Liver (tissue), 9 donors: ENCODE results near the gene UGCG. TPM values are rescaled to one million over a fixed set of nuclear protein-coding genes. Genes with fewer than 3 reads are reported as not detected.

Experiments used
- DNase-seq: peaks from one replicate; pipeline ENCODE4 v3.0.0-alpha.2; 2017; ENCODE audit warnings: low spot score
- H3K27ac ChIP-seq, 2 donors: one replicate each; pipeline ENCODE4 v1.7.0; 2013; ENCODE audit warnings: inconsistent platforms in 2 of 2, low read length in 2 of 2, control low read depth in 1 of 2, low read depth in 1 of 2, mild to moderate bottlenecking in 1 of 2
- H3K27me3 ChIP-seq, 4 donors: one replicate each; pipeline versions ENCODE4 v1.6.1 to v1.7.0; 2013; ENCODE audit warnings: low read length in 3 of 4, inconsistent platforms in 1 of 4, mild to moderate bottlenecking in 1 of 4, moderate library complexity in 1 of 4; ENCODE audit not compliant: control insufficient read depth in 4 of 4, insufficient read depth in 4 of 4
- H3K36me3 ChIP-seq, 4 donors: one replicate each; pipeline versions ENCODE4 v1.6.1 to v1.7.0; 2013; ENCODE audit warnings: low read length in 3 of 4, mild to moderate bottlenecking in 3 of 4, low read depth in 1 of 4, moderate library complexity in 1 of 4; ENCODE audit not compliant: control insufficient read depth in 4 of 4, insufficient read depth in 3 of 4
- H3K4me1 ChIP-seq, 4 donors: one replicate each; pipeline versions ENCODE4 v1.6.1 to v1.7.0; 2013; ENCODE audit warnings: low read length in 3 of 4, mild to moderate bottlenecking in 3 of 4, moderate library complexity in 1 of 4; ENCODE audit not compliant: control insufficient read depth in 4 of 4, insufficient read depth in 4 of 4
- H3K4me3 ChIP-seq, 3 donors: one replicate each; pipeline versions ENCODE4 v1.6.1 to v1.7.0; 2013; ENCODE audit warnings: low read length in 3 of 3, control low read depth in 1 of 3, low read depth in 1 of 3, mild to moderate bottlenecking in 1 of 3
- H3K9ac ChIP-seq, 2 donors: one replicate each; pipeline ENCODE4 v1.7.0; 2013; ENCODE audit warnings: low read length in 2 of 2, mild to moderate bottlenecking in 2 of 2, moderate library complexity in 2 of 2, control low read depth in 1 of 2, low read depth in 1 of 2
- H3K9me3 ChIP-seq, 4 donors: one replicate each; pipeline versions ENCODE4 v1.6.1 to v1.7.0; 2013; ENCODE audit warnings: low read length in 3 of 4; ENCODE audit not compliant: control insufficient read depth in 4 of 4
- ATF3 ChIP-seq: IDR thresholded peaks from 2 replicates; pipeline ENCODE4 v1.6.1; 2016; ENCODE audit warnings: antibody characterized with exemption
- CTCF ChIP-seq: fragments of 150-350 bp; IDR thresholded peaks from 2 replicates; pipeline ENCODE4 v1.5.1; 2017; ENCODE audit warnings: improper control_type of control experiment, low read depth, low read length; ENCODE audit not compliant: missing input control
- EGR1 ChIP-seq, 2 donors: IDR thresholded peaks; 2 replicates each; pipeline ENCODE4 v1.6.1; 2016 to 2018; ENCODE audit warnings: antibody characterized with exemption in 2 of 2, low read depth in 2 of 2
- FOXA1 ChIP-seq: IDR thresholded peaks from 2 replicates; pipeline ENCODE4 v1.6.1; 2016; ENCODE audit warnings: antibody characterized with exemption
- FOXA2 ChIP-seq: IDR thresholded peaks from 2 replicates; pipeline ENCODE4 v1.6.1; 2016; ENCODE audit warnings: antibody characterized with exemption
- GABPA ChIP-seq, 2 donors: IDR thresholded peaks in 1 of 2; conservative IDR thresholded peaks in 1 of 2; 2 replicates each; pipeline ENCODE4 v1.6.1; 2016; ENCODE audit warnings: antibody characterized with exemption in 2 of 2, mild to moderate bottlenecking in 1 of 2, moderate library complexity in 1 of 2
- HNF4A ChIP-seq, 2 donors: conservative IDR thresholded peaks; 2 replicates each; pipeline ENCODE4 v1.6.1; 2016; ENCODE audit warnings: antibody characterized with exemption in 2 of 2, mild to moderate bottlenecking in 2 of 2
- HNF4G ChIP-seq: IDR thresholded peaks from 2 replicates; pipeline ENCODE4 v1.6.1; 2016; ENCODE audit warnings: antibody characterized with exemption
- JUND ChIP-seq, 2 donors: IDR thresholded peaks; 2 replicates each; pipeline ENCODE4 v1.6.1; 2016; ENCODE audit warnings: antibody characterized with exemption in 2 of 2
- MAX ChIP-seq: IDR thresholded peaks from 2 replicates; pipeline ENCODE4 v1.6.1; 2016; ENCODE audit warnings: antibody characterized with exemption
- NR2F2 ChIP-seq: IDR thresholded peaks from 2 replicates; pipeline ENCODE4 v1.6.1; 2016; ENCODE audit warnings: antibody characterized with exemption
- RAD21 ChIP-seq, 2 donors: IDR thresholded peaks; 2 replicates each; pipeline ENCODE4 v1.6.1; 2016; ENCODE audit warnings: antibody characterized with exemption in 2 of 2, mild to moderate bottlenecking in 2 of 2
- RXRA ChIP-seq, 2 donors: IDR thresholded peaks; 2 replicates each; pipeline ENCODE4 v1.6.1; 2017 to 2018; ENCODE audit warnings: antibody characterized with exemption in 2 of 2, mild to moderate bottlenecking in 1 of 2
- SP1 ChIP-seq: IDR thresholded peaks from 2 replicates; pipeline ENCODE4 v1.6.1; 2018; ENCODE audit warnings: antibody characterized with exemption, mild to moderate bottlenecking
- TAF1 ChIP-seq: conservative IDR thresholded peaks from 2 replicates; pipeline ENCODE4 v1.6.1; 2016; ENCODE audit warnings: antibody characterized with exemption, mild to moderate bottlenecking
- YY1 ChIP-seq: IDR thresholded peaks from 2 replicates; pipeline ENCODE4 v1.6.1; 2016; ENCODE audit warnings: antibody characterized with exemption, mild to moderate bottlenecking
- ZBTB33 ChIP-seq: IDR thresholded peaks from 2 replicates; pipeline ENCODE4 v1.6.1; 2016; ENCODE audit warnings: antibody characterized with exemption
- WGBS: extraction: QIAGEN DNeasy Blood & Tissue Kit; methylation state at CpG from one replicate; pipeline ENCODE4 v1.1.7; 2013; 5-methylcytosine and 5-hydroxymethylcytosine counted together
- polyA plus RNA-seq, 2 donors: library from polyadenylated mRNA; stranded (reverse) in 1 of 2; unstranded in 1 of 2; fragments of 200-250 nt in 1 of 2; fragments of >200 nt in 1 of 2; fragmentation: Nextera tagmentation in 1 of 2; extraction: Ambion mirVana in 1 of 2; gene quantifications; one replicate each; pipeline versions ENCODE4 v1.2.1 to v1.2.3, GENCODE V29; 2013 to 2015
- total RNA-seq, 2 donors: library from RNA; depleted of rRNA; stranded (reverse); fragments of >200 nt; gene quantifications; one replicate each; pipeline ENCODE4 v1.2.3, GENCODE V29; 2014
- donor health status: healthy.
- donor health status: healthy.
- donor health status: healthy.
- donor health status: healthy.
- donor health status: healthy.

The UGCG gene
- total and polyA plus RNA-seq, 4 donors, result 5.2 to 44.2 (median 12.0) TPM

GRCh38 chr9:111870774-111871498 is 25.7 kb upstream of the UGCG start:
- 94% methylated on average over 3 of the region's 3 CpGs for WGBS
- no peak overlapping the region for H3K9ac ChIP-seq
- H3K4me1 ChIP-seq, result no peaks in the 10 kb centered on the region
- H3K27me3 ChIP-seq, result no peaks in the 10 kb centered on the region
- DNase-seq, result no peak
- H3K27ac ChIP-seq, result no peak overlapping the region
- H3K9me3 ChIP-seq, result no peaks in the 10 kb centered on the region
- no peaks in the 10 kb centered on the region for H3K36me3 ChIP-seq
- no peak for TF ChIP-seq EGR1 (IDR thresholded peaks at IDR 0.05; ENCODE audit: low read depth in 2 of 2)
- TF ChIP-seq SP1, result no peak
- TF ChIP-seq RAD21 (IDR thresholded peaks at IDR 0.05), result no peak
- TF ChIP-seq YY1, result no peak
- no peak for TF ChIP-seq TAF1
- no peak for TF ChIP-seq FOXA2
- no peak for TF ChIP-seq JUND (IDR thresholded peaks at IDR 0.05)
- TF ChIP-seq RXRA (IDR thresholded peaks at IDR 0.05), result no peak
- TF ChIP-seq GABPA (IDR thresholded peaks at IDR 0.05 in 1 of 2, conservative IDR thresholded peaks at IDR 0.05 in 1 of 2), result no peak
- H3K4me3 ChIP-seq, result no peak overlapping the region

GRCh38 chr9:111871499-111871855 is 25.1 kb upstream of the UGCG start:
- no peak overlapping the region for H3K27ac ChIP-seq
- no peaks in the 10 kb centered on the region for H3K27me3 ChIP-seq
- H3K4me3 ChIP-seq, result no peak overlapping the region
- no peak for DNase-seq
- no peaks in the 10 kb centered on the region for H3K36me3 ChIP-seq
- no peak overlapping the region for H3K9ac ChIP-seq
- H3K9me3 ChIP-seq, result no peaks in the 10 kb centered on the region
- H3K4me1 ChIP-seq, result no peaks in the 10 kb centered on the region
- TF ChIP-seq FOXA1 (no peak), EGR1 (IDR thresholded peaks at IDR 0.05; ENCODE audit: low read depth in 2 of 2) (no peak), HNF4G (no peak), NR2F2 (no peak), SP1 (no peak), CTCF (no peak), JUND (IDR thresholded peaks at IDR 0.05) (no peak), ATF3 (no peak), YY1 (no peak), FOXA2 (no peak), ZBTB33 (no peak), TAF1 (no peak), GABPA (IDR thresholded peaks at IDR 0.05 in 1 of 2, conservative IDR thresholded peaks at IDR 0.05 in 1 of 2) (no peak), HNF4A (conservative IDR thresholded peaks at IDR 0.05) (no peak), RAD21 (IDR thresholded peaks at IDR 0.05) (no peak), MAX (no peak)
- 65% methylated on average over 6 of the region's 6 CpGs for WGBS
